WERI-Rb-1 (cell line): ENCODE results near the gene GFOD2.

Experiments
- DNase-seq: peaks from one replicate; pipeline ENCODE4 v3.0.0-alpha.2; 2020
- H3K27ac ChIP-seq: fragments of 250-450 bp; sonication (Bioruptor Pico); 2 replicates; pipeline ENCODE4 v1.5.1; 2020; ENCODE audit warnings: mild to moderate bottlenecking, moderate library complexity
- H3K27me3 ChIP-seq: fragments of 250-450 bp; sonication (Bioruptor Pico); 2 replicates; pipeline ENCODE4 v1.5.1; 2021; ENCODE audit warnings: mild to moderate bottlenecking, low read depth, moderate library complexity; ENCODE audit not compliant: insufficient read depth, severe bottlenecking
- H3K36me3 ChIP-seq: fragments of 250-450 bp; sonication (Bioruptor Pico); 2 replicates; pipeline ENCODE4 v1.5.1; 2020; ENCODE audit warnings: mild to moderate bottlenecking, moderate library complexity
- H3K4me3 ChIP-seq: 2 replicates; pipeline ENCODE4 v1.5.1; 2011; ENCODE audit warnings: low read depth, mild to moderate bottlenecking, control low read depth, low read length
- H3K9me3 ChIP-seq: fragments of 250-450 bp; sonication (Bioruptor Pico); 2 replicates; pipeline ENCODE4 v1.5.1; 2021; ENCODE audit warnings: mild to moderate bottlenecking, moderate library complexity; ENCODE audit not compliant: severe bottlenecking
- TF ChIP-seq, protein P1 (sequence below): IDR thresholded peaks from 2 replicates; pipeline ENCODE4 v1.5.1; 2011; ENCODE audit warnings: low read depth, mild to moderate bottlenecking, control low read depth, inconsistent platforms, low read length

The GFOD2 gene

DNA sequence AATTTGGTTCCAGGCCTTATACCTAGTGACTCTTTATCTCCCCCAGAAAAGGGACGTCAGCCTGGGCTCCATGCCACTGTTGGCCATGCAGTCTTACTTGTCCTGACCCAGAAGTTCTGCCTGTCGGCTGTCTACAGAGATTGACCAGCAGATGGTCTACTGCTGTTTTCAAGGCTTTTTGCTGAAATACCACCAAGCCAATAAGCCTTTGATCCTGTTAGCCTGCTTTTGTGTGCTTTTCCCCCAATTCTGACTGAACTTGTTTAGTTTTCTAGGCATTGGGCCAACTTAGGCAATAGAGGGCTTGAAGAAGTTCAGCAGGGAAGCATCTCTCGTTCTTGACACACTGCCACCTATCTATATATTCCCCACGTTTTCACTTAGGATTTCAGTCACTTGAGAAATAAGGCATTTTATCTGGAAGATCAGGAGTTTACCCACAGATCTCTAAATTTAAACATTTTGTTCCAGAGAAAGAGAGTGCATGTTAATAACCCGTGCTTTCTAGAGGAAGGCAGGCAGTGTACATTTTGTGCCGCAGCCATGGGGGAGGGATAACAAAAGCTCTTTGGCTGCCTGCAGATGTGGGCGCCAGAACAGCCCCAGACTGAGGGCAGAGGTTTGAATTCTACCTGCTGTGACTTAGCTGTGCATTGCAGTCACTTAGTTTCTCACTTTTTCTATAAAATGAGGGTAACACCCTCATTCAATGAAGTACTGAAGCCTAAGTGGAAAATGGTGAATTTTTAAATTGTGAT lies 86.5 kb downstream of the GFOD2 start:
- peaks cover 80% of the 10 kb centered on the region for H3K36me3 ChIP-seq

DNA sequence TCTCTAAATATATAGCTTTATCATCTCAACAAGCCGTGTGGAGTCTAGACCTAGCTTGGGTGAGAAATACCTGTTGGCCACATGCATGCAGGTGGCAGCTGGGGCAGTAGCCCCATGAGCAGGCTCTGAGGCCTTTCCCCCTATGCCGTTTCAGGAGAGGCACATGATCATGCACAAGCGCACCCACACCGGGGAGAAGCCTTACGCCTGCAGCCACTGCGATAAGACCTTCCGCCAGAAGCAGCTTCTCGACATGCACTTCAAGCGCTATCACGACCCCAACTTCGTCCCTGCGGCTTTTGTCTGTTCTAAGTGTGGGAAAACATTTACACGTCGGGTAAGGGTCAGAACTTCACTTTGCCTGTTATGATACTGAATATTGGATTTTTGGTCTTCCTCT lies 90.9 kb downstream of the GFOD2 start:
- H3K27ac ChIP-seq, result no peak overlapping the region
- DNase-seq, result no peak
- H3K4me3 ChIP-seq, result no peak overlapping the region
- TF ChIP-seq, protein P1, sequence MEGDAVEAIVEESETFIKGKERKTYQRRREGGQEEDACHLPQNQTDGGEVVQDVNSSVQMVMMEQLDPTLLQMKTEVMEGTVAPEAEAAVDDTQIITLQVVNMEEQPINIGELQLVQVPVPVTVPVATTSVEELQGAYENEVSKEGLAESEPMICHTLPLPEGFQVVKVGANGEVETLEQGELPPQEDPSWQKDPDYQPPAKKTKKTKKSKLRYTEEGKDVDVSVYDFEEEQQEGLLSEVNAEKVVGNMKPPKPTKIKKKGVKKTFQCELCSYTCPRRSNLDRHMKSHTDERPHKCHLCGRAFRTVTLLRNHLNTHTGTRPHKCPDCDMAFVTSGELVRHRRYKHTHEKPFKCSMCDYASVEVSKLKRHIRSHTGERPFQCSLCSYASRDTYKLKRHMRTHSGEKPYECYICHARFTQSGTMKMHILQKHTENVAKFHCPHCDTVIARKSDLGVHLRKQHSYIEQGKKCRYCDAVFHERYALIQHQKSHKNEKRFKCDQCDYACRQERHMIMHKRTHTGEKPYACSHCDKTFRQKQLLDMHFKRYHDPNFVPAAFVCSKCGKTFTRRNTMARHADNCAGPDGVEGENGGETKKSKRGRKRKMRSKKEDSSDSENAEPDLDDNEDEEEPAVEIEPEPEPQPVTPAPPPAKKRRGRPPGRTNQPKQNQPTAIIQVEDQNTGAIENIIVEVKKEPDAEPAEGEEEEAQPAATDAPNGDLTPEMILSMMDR, result no peak
- H3K27me3 ChIP-seq, result no peaks in the 10 kb centered on the region
- peaks cover 75% of the 10 kb centered on the region for H3K36me3 ChIP-seq
- no peaks in the 10 kb centered on the region for H3K9me3 ChIP-seq

More for the DNA sequence above, 86.5 kb downstream of the GFOD2 start:
- H3K4me3 ChIP-seq, result no peak overlapping the region
- H3K27ac ChIP-seq, result no peak overlapping the region
- H3K27me3 ChIP-seq, result no peaks in the 10 kb centered on the region
- TF ChIP-seq, protein P1, result no peak
- H3K9me3 ChIP-seq, result no peaks in the 10 kb centered on the region
- DNase-seq, result no peak
